ENCODE results near the gene ADGRE2. TPM values are rescaled to one million over a fixed set of nuclear protein-coding genes. Genes with fewer than 3 reads are reported as not detected.

Gene ADGRE2
- polyA plus RNA-seq, 2 of the 4 experiments (the other 2 are of a cell fraction): 0.39 to 0.47 TPM

DNA sequence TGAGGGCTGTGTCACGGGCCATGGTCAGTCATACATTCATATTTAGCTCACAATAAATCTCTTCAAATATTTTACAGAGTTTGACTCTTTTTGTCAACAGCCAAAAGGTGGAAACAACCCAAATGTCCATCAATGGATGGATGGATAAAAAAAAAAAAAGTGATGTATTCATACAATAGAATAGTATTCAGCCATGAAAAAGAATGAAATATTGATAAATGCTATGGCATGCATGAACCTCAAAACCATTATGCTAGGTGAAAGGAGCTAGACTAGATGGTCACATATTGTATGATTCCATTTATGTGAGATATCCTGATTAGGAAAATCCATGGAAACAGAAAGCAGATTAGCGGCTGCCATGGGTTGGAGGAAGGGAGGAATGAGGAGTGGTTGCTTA is 16.2 kb downstream of the ADGRE2 start:
- ATAC-seq (no peak), DNase-seq (ENCODE audit: low read depth in 1 of 2, low spot score in 1 of 2) (no peak), FAIRE-seq (no peak)
- ChIA-PET POLR2A (no interaction called here), CTCF (no interaction called here)
- no peaks in the 10 kb centered on the region for H3K4me1 ChIP-seq
- TF ChIP-seq ZC3H11A (IDR thresholded peaks at IDR 0.05): no peak
- no peak for TF ChIP-seq ZNF302 (CRISPR knock-in tag; IDR thresholded peaks at IDR 0.05)
- no peak for TF ChIP-seq HOXB5 (CRISPR knock-in tag; IDR thresholded peaks at IDR 0.05)
- TF ChIP-seq CEBPB (IDR thresholded peaks at IDR 0.05): no peak
- TF ChIP-seq, protein P1, sequence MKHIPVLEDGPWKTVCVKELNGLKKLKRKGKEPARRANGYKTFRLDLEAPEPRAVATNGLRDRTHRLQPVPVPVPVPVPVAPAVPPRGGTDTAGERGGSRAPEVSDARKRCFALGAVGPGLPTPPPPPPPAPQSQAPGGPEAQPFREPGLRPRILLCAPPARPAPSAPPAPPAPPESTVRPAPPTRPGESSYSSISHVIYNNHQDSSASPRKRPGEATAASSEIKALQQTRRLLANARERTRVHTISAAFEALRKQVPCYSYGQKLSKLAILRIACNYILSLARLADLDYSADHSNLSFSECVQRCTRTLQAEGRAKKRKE (CRISPR knock-in tag; IDR thresholded peaks at IDR 0.05; ENCODE audit: low read depth): no peak
- H3K4me2 ChIP-seq: no peak overlapping the region
- H3K4me3 ChIP-seq: no peak overlapping the region
- WGBS (ENCODE audit: missing lambda C conversion rate): 81% methylated on average over 2 of the region's 2 CpGs
- H3K27ac ChIP-seq: no peak overlapping the region
- no peaks in the 10 kb centered on the region for H3K9me3 ChIP-seq

DNA sequence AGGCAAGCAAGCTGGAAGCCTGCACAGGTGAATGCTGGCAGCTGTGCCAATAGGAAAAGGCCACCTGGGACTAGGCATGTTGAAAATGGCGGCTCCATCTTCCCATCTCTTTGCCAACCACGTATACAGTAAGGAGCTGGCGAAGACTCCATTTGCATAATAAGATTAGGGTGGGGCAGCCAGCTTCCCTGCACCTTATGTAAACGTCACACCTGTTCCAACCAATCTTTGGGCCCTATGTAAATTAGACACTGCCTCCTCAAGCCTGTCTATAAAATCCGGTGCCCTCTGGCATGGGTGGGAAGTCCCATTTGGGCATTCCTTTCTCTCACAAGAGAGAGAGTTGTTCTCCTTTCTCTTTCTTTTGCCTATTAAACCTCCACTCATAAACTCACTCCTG is 16.8 kb downstream of the ADGRE2 start:
- ChIA-PET CTCF (interaction anchor here (0.7 kb wide), 1 partner anchor 33 kb away, joined by 3 read pairs; no protein-coding TSS in a partner anchor), POLR2A (no interaction called here)
- H3K4me2 ChIP-seq: no peak overlapping the region
- no peak for ATAC-seq
- DNase-seq (ENCODE audit: low read depth in 1 of 2, low spot score in 1 of 2): no peak
- H3K4me3 ChIP-seq: no peak overlapping the region
- H3K27ac ChIP-seq: no peak overlapping the region
- no peak for TF ChIP-seq GATA3 (IDR thresholded peaks at IDR 0.05; ENCODE audit: borderline replicate concordance)
- TF ChIP-seq NPAS2 (CRISPR knock-in tag; IDR thresholded peaks at IDR 0.05; ENCODE audit: borderline replicate concordance): no peak
- TF ChIP-seq, protein P2, sequence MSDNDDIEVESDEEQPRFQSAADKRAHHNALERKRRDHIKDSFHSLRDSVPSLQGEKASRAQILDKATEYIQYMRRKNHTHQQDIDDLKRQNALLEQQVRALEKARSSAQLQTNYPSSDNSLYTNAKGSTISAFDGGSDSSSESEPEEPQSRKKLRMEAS (IDR thresholded peaks at IDR 0.05): no peak
- no peak for TF ChIP-seq CEBPB (IDR thresholded peaks at IDR 0.05)
- no peak for TF ChIP-seq CHD4 (IDR thresholded peaks at IDR 0.05; ENCODE audit: borderline replicate concordance)
- no peak for TF ChIP-seq BHLHE40 (IDR thresholded peaks at IDR 0.05; ENCODE audit: low read depth, low read length)
- no peak for TF ChIP-seq CHD2 (IDR thresholded peaks at IDR 0.05; ENCODE audit: low read length, partially characterized antibody)
- no peak for TF ChIP-seq RFX5 (IDR thresholded peaks at IDR 0.05)
- TF ChIP-seq, protein P3, sequence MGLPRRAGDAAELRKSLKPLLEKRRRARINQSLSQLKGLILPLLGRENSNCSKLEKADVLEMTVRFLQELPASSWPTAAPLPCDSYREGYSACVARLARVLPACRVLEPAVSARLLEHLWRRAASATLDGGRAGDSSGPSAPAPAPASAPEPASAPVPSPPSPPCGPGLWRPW (IDR thresholded peaks at IDR 0.05): no peak
- no peak for TF ChIP-seq TFCP2L1 (CRISPR knock-in tag; IDR thresholded peaks at IDR 0.05)
- no peak for TF ChIP-seq EHMT2 (IDR thresholded peaks at IDR 0.05; ENCODE audit: low read depth)
- TF ChIP-seq, protein P4, sequence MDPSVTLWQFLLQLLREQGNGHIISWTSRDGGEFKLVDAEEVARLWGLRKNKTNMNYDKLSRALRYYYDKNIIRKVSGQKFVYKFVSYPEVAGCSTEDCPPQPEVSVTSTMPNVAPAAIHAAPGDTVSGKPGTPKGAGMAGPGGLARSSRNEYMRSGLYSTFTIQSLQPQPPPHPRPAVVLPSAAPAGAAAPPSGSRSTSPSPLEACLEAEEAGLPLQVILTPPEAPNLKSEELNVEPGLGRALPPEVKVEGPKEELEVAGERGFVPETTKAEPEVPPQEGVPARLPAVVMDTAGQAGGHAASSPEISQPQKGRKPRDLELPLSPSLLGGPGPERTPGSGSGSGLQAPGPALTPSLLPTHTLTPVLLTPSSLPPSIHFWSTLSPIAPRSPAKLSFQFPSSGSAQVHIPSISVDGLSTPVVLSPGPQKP (IDR thresholded peaks at IDR 0.05; ENCODE audit: low read depth, low read length): no peak
- TF ChIP-seq EHF (CRISPR knock-in tag; IDR thresholded peaks at IDR 0.05): no peak
- TF ChIP-seq NFE2L2 (conservative IDR thresholded peaks at IDR 0.05; ENCODE audit: low read length): no peak
- TF ChIP-seq EP300 (IDR thresholded peaks at IDR 0.05): no peak
- FAIRE-seq: no peak
- 53% methylated on average over 5 of the region's 5 CpGs for WGBS (ENCODE audit: missing lambda C conversion rate)
- H3K9me3 ChIP-seq: no peaks in the 10 kb centered on the region
- no peaks in the 10 kb centered on the region for H3K4me1 ChIP-seq

DNA sequence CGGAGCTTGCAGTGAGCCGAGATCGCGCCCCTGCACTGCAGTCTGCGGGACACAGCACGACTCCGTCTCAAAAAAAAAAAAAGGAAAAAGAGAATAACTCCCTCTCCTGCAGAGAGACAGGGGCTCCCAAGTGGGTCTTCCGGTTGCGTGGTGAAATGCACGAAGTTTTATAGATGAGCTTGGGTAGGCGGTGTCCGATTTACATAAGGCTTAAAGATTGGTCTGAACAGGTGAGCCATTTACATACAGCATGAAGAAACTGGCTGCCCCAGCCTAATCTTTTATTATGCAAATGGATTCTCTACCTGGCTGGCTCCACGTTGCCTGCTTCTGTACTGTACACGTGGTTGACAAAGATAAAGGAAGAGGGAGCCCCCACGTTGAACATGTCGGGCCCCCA is 19.5 kb downstream of the ADGRE2 start:
- no peak for ATAC-seq
- TF ChIP-seq EHMT2 (IDR thresholded peaks at IDR 0.05; ENCODE audit: low read depth) (no peak), HEYL (CRISPR knock-in tag; IDR thresholded peaks at IDR 0.05) (no peak), FOSL2 (IDR thresholded peaks at IDR 0.05) (no peak), FOSL2 (CRISPR knock-in tag; IDR thresholded peaks at IDR 0.05) (no peak)
- TF ChIP-seq, protein P5, sequence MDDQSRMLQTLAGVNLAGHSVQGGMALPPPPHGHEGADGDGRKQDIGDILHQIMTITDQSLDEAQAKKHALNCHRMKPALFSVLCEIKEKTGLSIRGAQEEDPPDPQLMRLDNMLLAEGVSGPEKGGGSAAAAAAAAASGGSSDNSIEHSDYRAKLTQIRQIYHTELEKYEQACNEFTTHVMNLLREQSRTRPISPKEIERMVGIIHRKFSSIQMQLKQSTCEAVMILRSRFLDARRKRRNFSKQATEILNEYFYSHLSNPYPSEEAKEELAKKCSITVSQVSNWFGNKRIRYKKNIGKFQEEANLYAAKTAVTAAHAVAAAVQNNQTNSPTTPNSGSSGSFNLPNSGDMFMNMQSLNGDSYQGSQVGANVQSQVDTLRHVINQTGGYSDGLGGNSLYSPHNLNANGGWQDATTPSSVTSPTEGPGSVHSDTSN (IDR thresholded peaks at IDR 0.05): no peak
- TF ChIP-seq, protein P3 (IDR thresholded peaks at IDR 0.05): no peak
- Histone ChIP-seq H3K4me2 (no peak overlapping the region), H3K4me3 (no peak overlapping the region), H3K4me1 (no peaks in the 10 kb centered on the region), H3K27ac (no peak overlapping the region), H3K9me3 (no peaks in the 10 kb centered on the region)
- FAIRE-seq: no peak
- 62% methylated on average over 9 of the region's 16 CpGs for WGBS (ENCODE audit: missing lambda C conversion rate)
- POLR2A ChIA-PET: no interaction called here
- no peak for DNase-seq (ENCODE audit: low read depth in 1 of 2, low spot score in 1 of 2)
- CTCF ChIA-PET: no interaction called here
